Pancreas (tissue), 10 donors: ENCODE data around the gene TMC1. TPM values are rescaled to one million over a fixed set of nuclear protein-coding genes. Genes with fewer than 3 reads are reported as not detected.

Experiments
- ATAC-seq, 4 donors: fragments of 200-7000 bp; cut with Tn5 transposase; one replicate each; pipeline versions ENCODE4 v1.8.0 to v1.9.1; 2020; ENCODE audit warnings: mild to moderate bottlenecking in 4 of 4, moderate library complexity in 4 of 4
- DNase-seq, 6 donors: peaks; one replicate each; pipeline ENCODE4 v3.0.0-alpha.2; 2020
- FAIRE-seq: peaks from 2 replicates; lab custom pipeline; 2012; peaks lifted over from hg19 to GRCh38; lab: Jason Lieb, UNC
- H3K27ac ChIP-seq, 4 donors: fragments of 200-600 bp; sonication (generic); 1 replicate in 3 of 4; 2 replicates in 1 of 4; pipeline versions ENCODE4 v1.5.0 to v1.8.0; 2020
- H3K27me3 ChIP-seq, 4 donors: fragments of 200-600 bp; one replicate each; pipeline ENCODE4 v1.8.0; 2021
- H3K36me3 ChIP-seq, 3 donors: fragments of 200-600 bp; sonication (generic) in 1 of 3; one replicate each; pipeline versions ENCODE4 v1.5.0 to v1.8.0; 2020 to 2021
- H3K4me1 ChIP-seq, 3 donors: fragments of 200-600 bp; one replicate each; pipeline ENCODE4 v1.8.0; 2021
- H3K4me3 ChIP-seq, 4 donors: fragments of 200-600 bp; sonication (generic) in 2 of 4; one replicate each; pipeline versions ENCODE4 v1.5.0 to v1.8.0; 2020 to 2021
- H3K9me3 ChIP-seq, 4 donors: fragments of 200-600 bp; one replicate each; pipeline ENCODE4 v1.8.0; 2021
- CTCF ChIP-seq, 4 donors: fragments of 200-600 bp; sonication (generic) in 3 of 4; IDR thresholded peaks; one replicate each; pipeline versions ENCODE4 v1.5.0 to v1.8.0; 2021; ENCODE audit warnings: antibody characterized with exemption in 4 of 4
- WGBS, 2 donors: extraction: QIAGEN DNeasy Blood & Tissue Kit; methylation state at CpG; one replicate each; pipeline ENCODE4 v1.1.7; 2013; 5-methylcytosine and 5-hydroxymethylcytosine counted together
- intact Hi-C, 3 donors: fragments of 100-400 bp; cut with DNase I; formaldehyde crosslinking; loops; one replicate each; pipeline versions ENCODE4 v1.11.1 to v1.14.2; 2022
- polyA plus RNA-seq, 2 donors: library from polyadenylated mRNA; stranded (reverse); fragments of 200-250 nt; gene quantifications; one replicate each; pipeline ENCODE4 v1.2.3, GENCODE V29; 2013
- total RNA-seq, 6 donors: library from RNA; stranded (reverse); fragmentation: NEBNext Ultra II Directional in 4 of 6; extraction: Animal tissue kit (Norgen Biotek cat#: 25700) in 4 of 6; gene quantifications; one replicate each; pipeline versions ENCODE4 v1.2.1 to v1.2.4, GENCODE V29; 2021 to 2023
- donor health status: healthy with polysubstance abuse.
- donor health status: DM: no; HTN: no; CAD: no; lungs with moderate emphysema.
- donor health status: DM: no; HTN: no; CAD: no.
- donor health status: control.
- donor health status: control.
- donor health status: Bipolar disorder and iron deficiency.
- donor health status: DM: yes; HTN: yes; CAD: no.
- donor health status: DM: no; HTN: no; CAD: no.
- donor health status: DM: no; HTN: no; CAD: no.
- donor health status: DM: yes; HTN: yes; CAD: no.

The TMC1 gene
- total and polyA plus RNA-seq, 8 donors, result not detected

DNA sequence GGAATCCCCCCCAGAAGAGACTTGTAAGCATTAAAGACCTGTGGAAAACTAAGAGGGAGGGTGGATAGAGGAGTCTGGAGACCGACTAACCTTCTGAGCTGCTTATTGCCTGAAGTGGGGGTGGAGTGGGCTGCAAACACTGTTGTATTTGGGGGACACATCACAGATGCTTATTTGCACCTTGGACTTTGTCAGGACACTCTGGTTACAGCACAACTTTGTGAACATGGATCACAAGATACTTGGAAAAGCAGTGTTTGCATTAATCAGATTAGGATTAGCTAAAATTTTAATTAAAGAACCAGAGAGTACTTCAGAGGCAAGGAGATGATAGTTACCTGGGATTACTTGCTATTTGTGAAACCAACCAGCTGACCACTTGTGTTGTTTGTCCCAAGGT is 30.9 kb downstream of the TMC1 start:
- intact Hi-C loops, result no loop called here
- Histone ChIP-seq H3K4me3 (no peak overlapping the region), H3K27me3 (no peaks in the 10 kb centered on the region), H3K36me3 (no peaks in the 10 kb centered on the region), H3K4me1 (peaks cover 9 to 14% (median 12%) of the 10 kb centered on the region in 3 donors), H3K27ac (no peak overlapping the region), H3K9me3 (no peaks in the 10 kb centered on the region)
- FAIRE-seq (no peak), ATAC-seq (no peak), DNase-seq (no peak)
- 65 to 83% methylated on average over 1 of the region's 1 CpG for WGBS, 2 donors
- TF ChIP-seq CTCF (IDR thresholded peaks at IDR 0.05), result no peak

DNA sequence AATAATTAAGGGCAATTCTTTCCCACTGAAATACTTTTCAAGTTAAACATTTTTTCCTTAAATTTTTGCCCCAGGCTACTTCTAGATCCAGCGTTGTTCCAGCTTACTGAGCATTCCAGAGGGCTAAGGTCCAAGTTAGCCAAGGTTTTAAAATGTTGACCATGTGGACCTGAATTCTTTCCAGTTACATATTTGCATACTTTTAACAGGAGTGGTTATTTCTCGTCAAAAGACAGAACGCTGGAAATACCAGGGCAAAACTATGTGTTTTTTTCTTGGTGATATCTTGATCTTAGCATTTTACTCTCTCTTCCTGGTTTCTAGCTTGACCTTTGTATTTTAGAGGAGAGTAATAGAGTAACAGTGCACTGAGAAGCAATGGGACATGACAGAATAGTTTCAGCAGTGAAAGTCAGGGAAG is 32.8 kb downstream of the TMC1 start:
- Histone ChIP-seq H3K9me3 (no peaks in the 10 kb centered on the region), H3K4me1 (peaks cover 17 to 26% (median 18%) of the 10 kb centered on the region in 3 donors), H3K27ac (peak overlapping the region in 2 of 4 donors; percentile 55 to 68), H3K4me3 (no peak overlapping the region), H3K27me3 (no peaks in the 10 kb centered on the region), H3K36me3 (no peaks in the 10 kb centered on the region)
- intact Hi-C loops, result no loop called here
- WGBS, 2 donors, result 4 to 5% methylated on average over 3 of the region's 3 CpGs
- DNase-seq (no peak), ATAC-seq (peak; percentile 19 to 78 (median 68)), FAIRE-seq (no peak)
- no peak for TF ChIP-seq CTCF (IDR thresholded peaks at IDR 0.05)

- H3K4me3 ChIP-seq, result no peak overlapping the region
- TF ChIP-seq CTCF (IDR thresholded peaks at IDR 0.05), result no peak
- peak; percentile 78 to 92 (median 90) for ATAC-seq
- peaks cover 17 to 26% (median 18%) of the 10 kb centered on the region in 3 donors for H3K4me1 ChIP-seq
- peak overlapping the region in 3 of 4 donors; percentile 19 to 60 (median 39) for H3K27ac ChIP-seq
- FAIRE-seq, result no peak
- DNase-seq, result peak in 4 of 6 donors; percentile 43 to 73 (median 54)
- H3K9me3 ChIP-seq, result no peaks in the 10 kb centered on the region
- WGBS, 2 donors, result 14 to 22% methylated on average over 2 of the region's 2 CpGs
- no peaks in the 10 kb centered on the region for H3K36me3 ChIP-seq
- intact Hi-C loops, result no loop called here
- H3K27me3 ChIP-seq, result no peaks in the 10 kb centered on the region
Observed at GRCh38 chr9:72557549-72557948, 36.1 kb downstream of the TMC1 start.

DNA sequence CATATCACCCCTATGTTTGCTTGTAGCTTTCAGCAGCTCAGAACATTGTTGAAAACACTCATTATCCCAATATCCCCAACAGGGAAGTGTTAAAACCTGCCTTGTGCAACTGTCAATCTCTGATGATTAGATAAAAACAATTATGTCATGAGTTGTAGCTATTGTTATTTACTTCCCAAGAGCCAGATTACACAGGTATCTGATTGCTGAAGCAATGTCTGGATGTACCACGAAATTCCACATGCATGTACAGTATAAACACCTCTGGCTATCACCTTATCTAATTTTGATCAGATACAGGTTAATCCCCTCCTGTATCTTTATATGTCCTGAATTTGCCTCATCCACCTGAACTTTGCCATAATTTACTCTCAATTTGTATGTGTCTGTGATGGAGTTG is 38.7 kb downstream of the TMC1 start:
- no peak for FAIRE-seq
- no peaks in the 10 kb centered on the region for H3K27me3 ChIP-seq
- no peak overlapping the region for H3K27ac ChIP-seq
- H3K36me3 ChIP-seq, result no peaks in the 10 kb centered on the region
- no peaks in the 10 kb centered on the region for H3K9me3 ChIP-seq
- DNase-seq, result no peak
- H3K4me3 ChIP-seq, result no peak overlapping the region
- no peak for ATAC-seq
- WGBS, 2 donors, result 51 to 58% methylated on average over 1 of the region's 1 CpG
- no peak for TF ChIP-seq CTCF (IDR thresholded peaks at IDR 0.05)
- peaks cover 5 to 15% (median 14%) of the 10 kb centered on the region in 3 donors for H3K4me1 ChIP-seq
- intact Hi-C loops, result no loop called here

GRCh38 chr9:72563806-72564205 is 42.4 kb downstream of the TMC1 start:
- DNase-seq, result no peak
- ATAC-seq, result no peak
- no peak for TF ChIP-seq CTCF (IDR thresholded peaks at IDR 0.05)
- H3K4me3 ChIP-seq, result no peak overlapping the region
- intact Hi-C loops, result no loop called here
- H3K4me1 ChIP-seq, result peaks cover 0 to 6% (median 4%) of the 10 kb centered on the region in 3 donors
- H3K27me3 ChIP-seq, result no peaks in the 10 kb centered on the region
- no peaks in the 10 kb centered on the region for H3K9me3 ChIP-seq
- H3K27ac ChIP-seq, result peak overlapping the region in 1 of 4 donors; percentile 42
- no peak for FAIRE-seq
- H3K36me3 ChIP-seq, result no peaks in the 10 kb centered on the region
- 87 to 89% methylated on average over 4 of the region's 4 CpGs for WGBS, 2 donors
